NCI-H1436 (cell line): ENCODE data around the gene AIFM3.

ENCODE experiments used
- DNase-seq: peaks from one replicate; lab custom pipeline; 2025; lab: John Stamatoyannopoulos, UW

Gene AIFM3

GRCh38 chr22:20991252-20992055, 24.4 kb downstream of the AIFM3 start:
- no peak for DNase-seq

GRCh38 chr22:20992056-20992442, 25.0 kb downstream of the AIFM3 start:
- no peak for DNase-seq

GRCh38 chr22:20992456-20993303, 25.6 kb downstream of the AIFM3 start:
- no peak for DNase-seq

- no peak for DNase-seq
Observed at GRCh38 chr22:20993304-20994127, 26.5 kb downstream of the AIFM3 start.

- no peak for DNase-seq
Observed at GRCh38 chr22:20994128-20994901, 27.3 kb downstream of the AIFM3 start.

GRCh38 chr22:20994902-20995241, 27.8 kb downstream of the AIFM3 start:
- DNase-seq, result no peak

- no peak for DNase-seq
Observed at GRCh38 chr22:20995329-20996030, 28.4 kb downstream of the AIFM3 start.

- DNase-seq, result no peak
Observed at GRCh38 chr22:20996031-20996410, 29.0 kb downstream of the AIFM3 start.

GRCh38 chr22:20996598-20997535, 29.8 kb downstream of the AIFM3 start:
- DNase-seq, result no peak

- DNase-seq, result no peak
Observed at GRCh38 chr22:20997536-20998257, 30.6 kb downstream of the AIFM3 start.

- no peak for DNase-seq
Observed at GRCh38 chr22:20998411-20999336, 31.6 kb downstream of the AIFM3 start.

- DNase-seq, result no peak
Observed at GRCh38 chr22:20999350-21000206, 32.5 kb downstream of the AIFM3 start.

- DNase-seq, result no peak
Observed at GRCh38 chr22:21000207-21000986, 33.3 kb downstream of the AIFM3 start.

- no peak for DNase-seq
Observed at GRCh38 chr22:21000987-21001600, 34.0 kb downstream of the AIFM3 start.

GRCh38 chr22:21001601-21002325, 34.7 kb downstream of the AIFM3 start, which contains the start of gene THAP7:
Gene THAP7 (minus strand): TSS chr22:21002118. CDS start chr22:21001911, 207 bp downstream.
- DNase-seq, result peak; percentile 92
